ENCODE results near the gene PRXL2A.
"Not testable (repeated sequence)": the region's sequence is repeated elsewhere in the genome, so short reads cannot be mapped to it uniquely, and the experiment has no call there.

The PRXL2A gene

DNA sequence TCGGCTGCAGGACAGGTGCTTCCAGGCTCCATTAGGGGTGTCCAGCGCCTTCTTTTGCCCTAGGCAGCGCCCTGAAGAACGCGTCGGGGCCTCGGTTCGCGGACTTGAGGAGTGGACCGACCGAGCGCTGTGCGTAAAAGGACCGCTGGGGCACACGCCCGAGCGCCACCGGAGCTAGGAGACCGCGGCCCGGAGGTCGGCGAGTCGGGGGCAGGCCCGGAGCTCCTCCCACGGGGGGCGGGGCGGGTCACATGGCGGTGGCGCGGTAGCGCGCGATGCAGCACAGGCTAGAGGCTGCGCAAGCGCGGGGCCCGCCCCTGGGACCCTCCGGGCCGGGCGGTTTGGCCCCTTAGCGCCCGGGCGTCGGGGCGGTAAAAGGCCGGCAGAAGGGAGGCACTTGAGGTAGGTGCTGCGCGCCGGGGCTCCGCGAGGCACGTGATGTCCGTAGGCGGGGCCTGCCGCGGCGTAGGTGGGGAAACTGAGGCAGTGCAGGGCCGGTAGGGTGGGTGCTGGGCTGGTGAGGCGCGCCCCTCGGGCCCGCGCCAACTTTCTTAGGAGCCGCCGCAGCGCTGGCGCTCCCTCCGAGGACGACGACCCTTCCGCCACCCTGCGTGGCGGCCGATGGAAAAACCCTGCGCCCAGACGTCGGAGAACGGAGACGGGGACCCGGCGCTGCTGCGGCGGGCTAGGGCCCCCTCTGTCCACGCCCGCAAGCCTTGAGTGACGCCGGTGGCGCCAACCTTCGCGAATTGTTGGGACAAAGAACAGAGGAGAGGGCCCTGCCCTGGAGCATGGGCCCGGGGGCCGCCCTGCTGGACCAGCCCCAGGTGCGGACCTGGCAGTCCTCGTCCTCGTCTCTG is at the start of gene PRXL2A:
PRXL2A (plus strand) TSS at position 310 of the 860 bp plus-strand sequence. CDS start 11,917 bp downstream, outside the sequence.
- DNase-seq (ENCODE audit: low read depth in 2 of 2) = no peak

DNA sequence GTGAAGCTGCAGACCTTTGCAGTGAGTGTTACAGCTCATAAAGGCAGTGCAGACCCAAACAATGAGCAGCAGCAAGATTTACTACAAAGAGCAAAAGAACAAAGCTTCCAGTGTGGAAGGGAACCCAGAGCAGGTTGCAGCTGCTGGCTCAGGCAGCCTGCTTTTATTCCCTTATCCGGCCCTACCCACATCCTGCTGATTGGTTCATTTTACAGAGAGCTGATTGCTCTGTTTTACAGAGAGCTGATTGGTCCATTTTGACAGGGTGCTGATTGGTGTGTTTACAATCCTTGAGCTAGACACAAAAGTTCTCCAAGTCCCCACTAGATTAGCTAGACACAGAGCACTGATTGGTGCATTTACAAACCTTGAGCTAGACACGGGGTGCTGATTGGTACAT is 49.4 kb upstream of the PRXL2A start:
- not testable (repeated sequence) for DNase-seq (ENCODE audit: low read depth in 2 of 2)

GRCh38 chr10:80359644-80360043 is 48.7 kb upstream of the PRXL2A start:
- DNase-seq (ENCODE audit: low read depth in 2 of 2) = no peak

DNA sequence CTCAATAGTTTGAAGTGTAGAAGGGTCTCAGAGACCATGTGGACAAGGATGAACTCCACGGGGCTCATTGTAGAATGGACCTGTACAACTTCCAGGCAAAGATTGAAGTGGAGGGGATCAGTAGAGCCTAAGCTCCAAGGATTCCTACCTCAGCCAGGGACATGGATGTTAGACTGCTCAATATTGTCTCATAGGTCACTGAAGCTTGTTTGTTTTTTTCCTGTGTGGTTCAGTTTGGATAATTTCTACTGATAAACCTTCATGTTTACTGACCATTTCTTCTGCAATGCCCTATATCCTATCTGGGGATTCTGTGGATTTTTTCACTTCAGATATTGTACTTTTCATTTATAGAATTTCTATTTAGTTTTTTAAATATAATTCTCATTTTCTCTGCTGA is 42.8 kb upstream of the PRXL2A start:
- no peak for DNase-seq (ENCODE audit: low read depth in 2 of 2)

DNA sequence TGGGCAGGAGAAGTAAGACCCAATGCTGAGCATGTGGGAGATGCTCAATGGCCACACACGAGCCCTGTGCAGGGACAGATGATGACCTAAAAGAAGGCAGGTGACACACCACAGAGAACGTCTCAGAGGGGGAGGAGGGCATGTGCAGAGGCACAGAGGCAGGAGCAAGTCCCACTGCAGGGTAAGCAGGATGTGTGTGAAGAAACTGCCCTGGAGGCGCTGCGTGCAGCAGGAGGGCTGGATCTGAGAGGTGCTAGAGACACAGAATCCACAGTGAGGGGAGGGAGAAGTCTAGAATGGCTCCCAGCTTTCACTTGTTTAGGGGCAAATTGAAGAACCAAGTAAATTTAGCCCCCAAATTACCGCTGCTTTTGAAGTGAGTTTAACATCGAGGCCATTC is 36.9 kb upstream of the PRXL2A start:
- DNase-seq (ENCODE audit: low read depth in 2 of 2) = no peak

DNA sequence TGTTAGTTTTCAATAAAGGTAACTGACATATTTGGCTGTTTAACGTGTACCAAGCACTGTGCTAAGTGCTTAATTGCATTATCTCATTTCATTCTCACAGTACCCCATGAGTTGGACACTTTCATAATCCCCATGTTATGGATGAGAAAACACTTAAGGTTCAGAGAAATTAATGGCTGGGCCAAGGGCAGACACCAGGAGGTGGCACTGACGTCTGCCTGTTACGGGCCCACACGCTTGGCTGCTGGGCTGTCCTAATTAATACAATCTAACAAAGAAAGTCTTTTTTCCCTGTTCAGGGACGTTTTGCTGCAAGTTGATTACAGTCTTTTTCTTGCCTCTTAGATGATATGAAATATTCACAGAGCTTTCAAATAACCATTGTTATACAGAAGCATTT is 35.7 kb upstream of the PRXL2A start:
- DNase-seq (ENCODE audit: low read depth in 2 of 2) = no peak

DNA sequence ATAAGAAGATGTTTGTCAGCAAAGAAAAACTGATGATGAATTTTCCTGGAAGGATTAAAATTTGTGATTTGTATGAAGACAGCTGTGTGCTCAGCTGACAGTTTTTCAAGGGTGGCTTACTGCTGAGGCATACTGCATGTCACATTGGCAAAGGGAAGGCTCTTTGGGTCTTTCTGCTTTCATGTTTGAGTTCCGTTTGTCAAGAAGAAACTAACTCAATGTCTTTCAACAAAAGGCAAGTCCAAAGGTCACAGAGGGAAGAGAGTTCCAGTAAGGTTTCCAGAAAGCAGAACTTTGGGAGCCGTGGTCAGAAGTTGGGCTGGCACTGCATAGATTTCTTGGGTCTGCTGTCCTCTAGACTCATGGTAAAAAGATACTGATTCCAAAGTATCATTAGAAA is 34.8 kb upstream of the PRXL2A start:
- no peak for DNase-seq (ENCODE audit: low read depth in 2 of 2)

- DNase-seq (ENCODE audit: low read depth in 2 of 2) = no peak
Observed at GRCh38 chr10:80379701-80380100, 28.6 kb upstream of the PRXL2A start.

GRCh38 chr10:80380185-80380584 is 28.2 kb upstream of the PRXL2A start:
- no peak for DNase-seq (ENCODE audit: low read depth in 2 of 2)

GRCh38 chr10:80382989-80383388 is 25.4 kb upstream of the PRXL2A start:
- DNase-seq (ENCODE audit: low read depth in 2 of 2) = no peak

- no peak for DNase-seq (ENCODE audit: low read depth in 2 of 2)
Observed at GRCh38 chr10:80390740-80391139, 17.6 kb upstream of the PRXL2A start.

DNA sequence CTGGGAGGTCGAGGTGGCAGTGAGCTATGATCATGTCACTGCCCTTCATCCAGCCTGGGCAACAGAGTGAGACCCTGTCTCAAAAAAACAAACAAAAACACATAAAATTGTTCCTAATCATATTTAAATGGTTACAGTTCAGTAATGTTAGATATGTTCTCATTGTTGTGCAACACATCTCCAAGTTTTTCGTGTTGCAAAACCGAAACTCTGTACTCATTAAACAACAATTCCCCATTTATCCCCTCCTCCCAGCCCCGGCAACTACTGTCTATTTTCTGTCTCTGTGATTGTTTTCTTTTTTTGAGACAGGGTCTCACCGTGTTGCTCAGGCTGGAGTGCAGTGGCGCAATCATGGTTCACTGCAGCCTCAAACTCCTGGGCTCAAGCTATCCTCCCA is 16.1 kb upstream of the PRXL2A start:
- no peak for DNase-seq (ENCODE audit: low read depth in 2 of 2)

DNA sequence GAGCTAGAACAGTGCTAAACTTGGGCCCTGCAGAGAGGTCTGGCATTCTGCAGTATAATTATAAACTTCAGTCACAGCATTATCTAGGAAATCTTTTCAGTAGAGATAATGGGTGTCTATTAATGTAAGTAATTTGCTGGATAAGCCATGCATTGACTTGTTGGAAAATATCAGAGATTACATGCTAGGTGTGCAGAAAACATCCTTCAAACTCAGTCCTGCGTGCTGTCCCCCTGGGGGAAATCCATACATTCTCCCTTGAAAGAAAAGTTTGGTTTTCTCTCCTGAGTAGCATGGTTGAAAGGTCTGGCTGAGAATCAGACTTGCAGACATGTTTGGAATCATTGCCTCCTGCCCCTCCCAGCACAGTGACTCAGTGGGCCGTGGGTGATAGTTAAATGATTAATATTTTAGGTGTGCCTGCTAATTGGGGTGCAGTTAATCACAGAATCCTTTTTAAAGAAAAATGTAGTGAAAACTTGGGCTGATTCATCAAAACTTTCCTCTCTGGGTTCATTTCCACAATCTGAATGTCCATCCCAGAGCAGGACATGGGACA is 13.9 kb upstream of the PRXL2A start:
- DNase-seq (ENCODE audit: low read depth in 2 of 2) = no peak

GRCh38 chr10:80397014-80397413 is 11.3 kb upstream of the PRXL2A start:
- no peak for DNase-seq (ENCODE audit: low read depth in 2 of 2)

GRCh38 chr10:80400136-80400804 is 8.1 kb upstream of the PRXL2A start:
- no peak for DNase-seq (ENCODE audit: low read depth in 2 of 2)

GRCh38 chr10:80405035-80405434 is 3.3 kb upstream of the PRXL2A start:
- DNase-seq (ENCODE audit: low read depth in 2 of 2) = no peak

DNA sequence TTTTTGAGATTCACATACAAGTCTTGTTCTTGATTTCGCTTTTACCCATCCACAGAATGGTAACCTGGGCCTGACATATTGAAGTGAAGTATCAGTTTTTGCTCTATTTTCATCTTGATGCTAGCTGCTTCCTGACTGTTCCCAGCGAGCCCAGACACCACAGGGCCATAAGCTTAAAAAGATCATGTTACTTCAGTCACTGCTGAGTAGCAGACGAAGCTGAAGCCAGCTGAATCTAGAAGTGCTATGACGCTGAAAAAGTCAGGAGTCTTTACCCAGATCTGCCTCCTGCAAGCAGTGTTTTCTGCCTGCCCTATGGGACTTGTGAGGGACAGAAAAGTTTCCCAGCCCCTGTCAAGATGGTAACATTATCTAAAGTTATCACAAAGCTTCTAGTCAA is 2.7 kb upstream of the PRXL2A start:
- no peak for DNase-seq (ENCODE audit: low read depth in 2 of 2)

GRCh38 chr10:80406204-80406603 is 2.1 kb upstream of the PRXL2A start:
- no peak for DNase-seq (ENCODE audit: low read depth in 2 of 2)

DNA sequence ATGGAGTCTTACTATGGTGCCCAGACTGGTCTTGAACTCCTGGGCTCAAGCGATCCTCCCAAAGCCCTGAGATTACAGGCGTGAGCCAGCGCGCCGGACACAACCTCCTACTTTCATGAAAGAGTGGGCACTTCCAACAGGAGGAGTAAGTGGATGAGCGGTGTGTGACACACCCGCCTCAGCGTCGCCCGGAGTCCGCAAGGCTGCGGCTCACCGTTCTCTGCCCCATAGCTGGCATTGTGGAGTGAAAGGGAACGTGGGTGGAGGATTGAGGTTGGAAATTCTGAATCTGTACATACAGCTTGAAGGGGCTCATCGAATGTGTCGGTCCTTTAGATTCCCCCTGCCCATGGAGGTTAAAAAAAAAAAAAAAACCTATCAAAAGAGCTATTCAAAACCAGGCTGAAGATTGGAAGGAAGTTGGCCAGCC is 524 bp upstream of the PRXL2A start:
- no peak for DNase-seq (ENCODE audit: low read depth in 2 of 2)

GRCh38 chr10:80409121-80409520 is 770 bp downstream of the PRXL2A start:
- no peak for DNase-seq (ENCODE audit: low read depth in 2 of 2)

DNA sequence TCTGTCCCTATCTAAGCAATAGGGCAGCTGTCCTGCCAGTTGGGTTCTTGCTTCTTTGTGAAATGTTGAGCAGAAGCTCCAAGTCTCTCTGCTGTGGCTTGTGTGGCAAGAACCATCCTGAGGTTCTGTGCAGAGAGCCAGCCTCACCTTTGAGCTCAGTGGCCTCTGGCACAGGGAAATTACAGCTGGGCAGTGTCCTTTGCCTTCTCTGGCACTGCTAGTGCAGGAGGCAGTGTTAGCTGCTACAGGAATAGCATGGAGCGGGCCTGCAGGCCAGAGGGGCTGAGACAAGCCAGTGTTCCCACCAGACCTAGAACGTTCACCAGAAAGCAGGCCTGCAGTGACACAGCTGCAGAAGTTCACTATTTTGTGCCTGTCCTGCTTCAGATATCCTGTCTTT is 1.8 kb downstream of the PRXL2A start:
- no peak for DNase-seq (ENCODE audit: low read depth in 2 of 2)

- no peak for DNase-seq (ENCODE audit: low read depth in 2 of 2)
Observed at GRCh38 chr10:80410578-80411145, 2.3 kb downstream of the PRXL2A start.

DNA sequence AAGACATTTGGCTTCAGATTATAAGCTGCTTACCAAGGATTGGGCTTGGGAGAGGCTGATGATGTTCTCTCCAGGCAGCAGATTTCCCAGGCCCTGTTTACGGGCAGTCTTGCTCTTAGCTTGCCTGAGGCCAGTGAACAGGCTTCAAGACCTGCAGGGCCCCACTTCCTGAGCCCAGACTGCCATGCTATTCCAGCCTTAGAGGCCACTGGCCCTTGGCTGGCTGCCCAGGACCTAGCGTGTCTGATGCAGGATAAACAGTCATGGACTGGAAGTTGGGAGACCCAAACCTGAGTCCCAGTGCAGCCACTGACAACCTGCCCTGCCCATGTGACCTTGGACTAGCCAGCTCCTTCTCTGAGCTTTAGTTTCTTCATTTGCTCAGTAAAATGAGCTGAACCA is 2.9 kb downstream of the PRXL2A start:
- no peak for DNase-seq (ENCODE audit: low read depth in 2 of 2)

Measured in fibroblast of skin of left biceps (primary cell).